ENCODE results near the gene KCNAB2.

DNA sequence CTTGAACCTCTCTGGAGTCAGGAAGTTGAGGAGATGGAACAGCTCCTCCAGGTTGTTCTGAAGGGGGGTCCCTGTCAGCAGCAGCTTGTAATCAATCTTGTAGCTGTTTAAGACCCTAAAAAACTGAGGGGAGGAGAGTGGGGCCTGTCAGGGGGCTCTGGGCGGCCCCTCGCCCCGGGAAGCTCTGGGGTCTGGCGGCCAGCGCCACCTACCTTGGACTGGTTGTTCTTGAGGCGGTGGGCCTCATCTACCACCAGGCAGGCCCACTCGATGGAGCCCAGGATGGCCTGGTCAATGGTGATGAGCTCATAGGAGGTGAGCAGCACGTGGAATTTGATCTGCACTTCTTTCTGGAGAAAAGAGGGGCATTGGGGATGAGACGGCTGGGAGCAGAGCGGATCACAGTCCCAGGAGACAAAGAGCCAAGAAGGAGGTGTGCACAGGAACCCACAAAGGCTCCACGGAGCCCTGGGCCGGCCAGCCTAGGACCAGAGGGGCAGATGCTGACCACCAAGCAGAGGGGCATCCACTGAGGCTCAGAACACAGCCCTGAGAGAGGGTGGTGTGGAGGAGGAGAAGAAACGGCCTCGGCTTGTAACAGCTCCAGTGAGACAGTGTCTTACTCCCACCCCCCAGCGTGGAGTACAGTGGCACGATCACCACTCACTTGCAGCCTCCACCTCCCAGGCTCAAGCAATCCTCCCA, 91.0 kb downstream of the KCNAB2 start:
- TF ChIP-seq, protein P1, sequence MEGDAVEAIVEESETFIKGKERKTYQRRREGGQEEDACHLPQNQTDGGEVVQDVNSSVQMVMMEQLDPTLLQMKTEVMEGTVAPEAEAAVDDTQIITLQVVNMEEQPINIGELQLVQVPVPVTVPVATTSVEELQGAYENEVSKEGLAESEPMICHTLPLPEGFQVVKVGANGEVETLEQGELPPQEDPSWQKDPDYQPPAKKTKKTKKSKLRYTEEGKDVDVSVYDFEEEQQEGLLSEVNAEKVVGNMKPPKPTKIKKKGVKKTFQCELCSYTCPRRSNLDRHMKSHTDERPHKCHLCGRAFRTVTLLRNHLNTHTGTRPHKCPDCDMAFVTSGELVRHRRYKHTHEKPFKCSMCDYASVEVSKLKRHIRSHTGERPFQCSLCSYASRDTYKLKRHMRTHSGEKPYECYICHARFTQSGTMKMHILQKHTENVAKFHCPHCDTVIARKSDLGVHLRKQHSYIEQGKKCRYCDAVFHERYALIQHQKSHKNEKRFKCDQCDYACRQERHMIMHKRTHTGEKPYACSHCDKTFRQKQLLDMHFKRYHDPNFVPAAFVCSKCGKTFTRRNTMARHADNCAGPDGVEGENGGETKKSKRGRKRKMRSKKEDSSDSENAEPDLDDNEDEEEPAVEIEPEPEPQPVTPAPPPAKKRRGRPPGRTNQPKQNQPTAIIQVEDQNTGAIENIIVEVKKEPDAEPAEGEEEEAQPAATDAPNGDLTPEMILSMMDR (IDR thresholded peaks at IDR 0.05), result no peak
- TF ChIP-seq POLR2A (IDR thresholded peaks at IDR 0.05), result no peak

Data from Peyer's patch (tissue), 4 donors.